GM18519 (cell line): ENCODE measurements around the gene SYCE3.
"Not testable (repeated sequence)": the region's sequence is repeated elsewhere in the genome, so short reads cannot be mapped to it uniquely, and the experiment has no call there.

ENCODE experiments used
- ATAC-seq: cut with Tn5 transposase; IDR thresholded peaks from one replicate; pipeline ENCODE4 v1.9.1; 2021; ENCODE audit warnings: mild to moderate bottlenecking, moderate library complexity; ENCODE audit not compliant: unreplicated experiment, low FRiP score

SYCE3 gene, protein sequence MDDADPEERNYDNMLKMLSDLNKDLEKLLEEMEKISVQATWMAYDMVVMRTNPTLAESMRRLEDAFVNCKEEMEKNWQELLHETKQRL

GRCh38 chr22:50562523-50563412 lies at the start of gene SYCE3:
Gene SYCE3, minus strand, starts transcription at chr22:50562919. Its CDS starts 6,514 bp downstream, at chr22:50556405.
- ATAC-seq, result peak; percentile 82

- no peak for ATAC-seq
These were observed 49.4 kb upstream of the SYCE3 start for GRCh38 chr22:50612168-50612527.

DNA sequence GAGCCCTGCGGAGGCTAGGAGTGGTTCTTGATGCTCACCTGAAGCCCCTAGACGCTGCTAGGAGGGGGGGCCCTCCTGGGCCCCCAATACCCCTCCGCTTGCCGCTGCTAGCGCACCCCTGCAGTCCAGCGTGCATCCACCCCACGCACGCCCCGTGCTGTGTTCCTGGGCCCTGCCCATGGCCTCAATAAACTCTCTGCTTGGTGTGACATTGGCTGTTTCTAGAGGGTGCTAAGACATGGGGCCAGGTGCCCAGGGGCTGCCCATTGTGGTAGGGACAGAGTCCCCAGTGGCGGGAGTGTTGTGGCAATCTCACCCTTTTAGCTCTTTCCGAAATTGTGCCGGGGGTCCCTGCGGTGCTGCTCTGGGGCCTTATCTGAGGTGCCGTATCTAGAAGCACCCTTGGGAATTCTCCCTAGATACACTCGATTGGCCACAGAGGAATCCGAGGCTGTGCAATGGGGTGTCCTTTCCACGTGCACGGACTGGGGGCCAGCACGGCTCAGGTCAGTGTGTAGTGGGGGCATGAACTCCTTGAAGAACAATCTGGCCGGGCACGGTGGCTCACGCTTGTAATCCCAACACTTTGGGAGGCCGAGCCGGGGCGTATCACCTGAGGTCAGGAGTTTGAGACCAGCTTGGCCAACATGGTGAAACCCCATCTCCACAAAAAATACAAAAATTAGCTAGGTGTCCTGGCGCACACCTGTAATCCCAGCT lies 48.8 kb upstream of the SYCE3 start:
- ATAC-seq, result no peak

GRCh38 chr22:50610581-50610980 lies 47.9 kb upstream of the SYCE3 start:
- ATAC-seq, result no peak

DNA sequence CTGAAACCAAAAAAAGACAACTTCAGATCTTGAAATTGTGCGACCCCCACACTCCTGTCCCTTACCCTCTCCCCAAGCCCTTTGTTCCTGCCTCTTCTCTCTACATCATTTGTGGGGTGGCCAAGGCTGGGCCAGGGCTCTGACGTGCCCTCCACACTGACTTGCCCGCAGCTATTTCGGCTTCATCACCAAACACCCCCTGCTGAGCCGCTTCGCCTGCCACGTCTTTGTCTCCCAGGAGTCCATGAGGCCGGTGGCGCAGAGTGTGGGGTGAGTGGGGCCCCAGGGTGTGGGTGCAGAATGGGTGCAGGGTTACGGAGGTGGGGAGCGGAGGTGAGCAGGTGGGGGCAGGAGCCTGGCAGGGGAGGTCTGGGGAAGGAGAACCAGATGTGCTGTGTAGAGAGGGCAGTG lies 47.3 kb upstream of the SYCE3 start:
- ATAC-seq, result no peak

DNA sequence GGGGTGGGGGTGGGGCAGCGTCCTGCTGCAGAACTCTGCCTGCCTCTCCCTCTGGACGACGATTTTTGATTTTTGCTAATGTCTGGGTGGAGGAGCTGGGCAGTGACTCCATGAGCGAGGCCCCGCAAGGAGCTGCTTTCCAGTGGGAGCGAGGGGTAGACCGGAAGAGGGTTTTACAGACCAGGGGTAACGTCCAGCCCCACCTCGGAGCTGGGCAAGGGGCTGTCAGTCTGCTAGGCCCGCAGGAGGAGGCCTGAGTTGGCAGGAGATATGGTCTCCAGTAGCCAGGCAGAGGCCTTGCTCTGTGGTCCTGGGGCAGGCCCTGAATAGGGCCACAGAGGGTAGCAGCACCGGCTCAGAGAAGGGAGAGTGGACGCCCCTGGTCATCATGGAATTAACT lies 46.9 kb upstream of the SYCE3 start:
- ATAC-seq, result no peak

DNA sequence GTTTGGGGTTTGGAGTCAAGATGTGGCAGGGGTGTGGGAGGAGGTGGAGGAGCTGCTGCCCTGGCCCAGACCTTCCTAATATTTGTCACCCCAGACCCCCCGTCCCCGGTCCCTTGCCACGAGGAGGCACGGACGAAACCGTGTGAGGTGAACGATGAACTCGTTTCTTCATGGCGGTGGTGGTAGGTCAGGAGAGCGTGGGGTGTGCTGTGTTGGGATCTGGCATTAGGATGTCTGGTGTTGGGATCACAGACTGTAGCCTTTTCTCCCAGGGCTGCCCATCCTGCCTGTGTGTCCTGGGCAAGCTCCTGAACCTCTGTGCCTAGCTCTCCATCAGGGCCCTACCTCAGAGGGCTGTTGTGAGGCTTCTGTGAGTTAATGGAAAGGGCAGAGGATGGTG lies 46.3 kb upstream of the SYCE3 start:
- no peak for ATAC-seq

DNA sequence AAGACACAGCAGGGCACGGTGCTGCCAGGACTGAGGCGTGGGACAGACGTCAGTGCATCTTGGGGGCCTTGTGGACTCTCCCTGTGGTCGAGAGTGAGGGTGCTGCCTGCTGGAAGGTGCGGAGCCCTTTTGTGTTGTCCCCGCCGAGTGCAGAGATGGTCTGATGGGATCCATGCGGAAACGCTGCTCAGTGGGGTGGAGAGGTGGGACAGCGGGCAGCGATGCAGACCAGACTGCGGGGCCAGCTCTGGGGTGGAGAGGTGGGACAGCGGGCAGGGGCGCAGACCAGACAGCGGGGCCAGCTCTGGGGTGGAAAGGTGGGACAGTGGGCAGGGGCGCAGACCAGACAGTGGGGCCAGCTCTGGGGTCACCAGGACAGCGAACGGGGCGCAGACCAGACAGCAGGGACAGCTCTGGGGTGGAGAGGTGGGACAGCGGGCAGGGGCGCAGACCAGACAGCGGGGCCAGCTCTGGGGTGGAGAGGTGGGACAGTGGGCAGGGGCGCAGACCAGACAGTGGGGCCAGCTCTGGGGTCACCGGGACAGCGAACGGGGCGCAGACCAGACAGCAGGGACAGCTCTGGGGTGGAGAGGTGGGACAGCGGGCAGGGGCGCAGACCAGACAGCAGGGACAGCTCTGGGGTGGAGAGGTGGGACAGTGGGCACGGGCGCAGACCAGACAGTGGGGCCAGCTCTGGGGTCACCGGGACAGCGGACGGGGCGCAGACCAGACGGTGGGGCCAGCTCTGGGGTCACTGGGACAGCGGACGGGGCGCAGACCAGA lies 45.5 kb upstream of the SYCE3 start:
- not testable (repeated sequence) for ATAC-seq

DNA sequence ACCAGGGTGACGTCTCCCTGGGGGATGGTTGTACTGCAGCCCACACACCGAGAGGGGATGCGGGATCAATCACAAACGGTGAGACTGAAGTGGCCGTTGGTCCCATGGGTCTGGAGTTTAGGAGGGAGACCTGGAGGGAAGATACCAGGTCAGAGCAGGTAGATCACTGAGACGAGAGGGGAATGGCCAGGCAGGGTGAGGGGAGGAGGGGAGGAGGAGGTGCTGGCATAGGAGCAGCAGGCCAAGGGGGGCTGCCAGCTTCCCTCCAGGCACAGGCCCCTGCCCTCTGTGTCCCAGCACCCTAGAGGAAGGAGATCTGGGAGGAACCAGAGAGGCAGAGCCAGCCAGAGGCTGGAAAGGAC lies 44.9 kb upstream of the SYCE3 start:
- no peak for ATAC-seq

DNA sequence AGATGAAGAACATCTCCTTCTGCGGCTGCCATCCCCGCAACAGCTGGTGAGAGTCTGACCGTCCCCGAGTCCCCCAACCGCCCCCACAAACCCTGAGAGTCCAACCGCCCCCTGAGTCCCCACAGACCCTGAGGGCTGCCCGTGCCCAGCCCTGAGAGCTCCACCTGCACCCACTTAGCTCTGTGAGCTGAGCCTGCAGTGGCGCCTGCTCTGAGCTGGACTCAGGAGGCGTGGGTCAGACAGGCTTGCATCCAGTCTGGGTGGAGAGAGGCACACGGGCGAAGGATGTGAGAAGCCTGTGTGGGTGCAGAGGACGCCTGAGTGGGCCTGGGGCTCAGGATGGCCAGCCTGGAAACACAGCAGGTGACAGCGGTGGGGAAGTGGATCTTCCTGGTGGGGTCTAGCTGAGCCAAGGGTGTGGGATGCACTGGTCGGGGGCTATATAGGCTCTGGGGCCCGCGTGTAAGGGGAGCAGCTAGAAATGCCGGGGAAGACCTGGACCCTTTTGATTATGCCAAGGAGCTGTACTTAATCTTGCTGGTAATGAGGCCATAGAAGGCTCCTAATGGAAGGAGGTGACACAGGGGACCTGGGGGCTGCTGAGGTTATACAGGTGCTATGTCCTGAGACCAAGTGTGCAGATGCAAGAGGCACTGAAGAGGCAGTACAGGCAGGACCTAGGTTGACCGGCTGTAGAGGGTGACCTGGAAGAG lies 44.4 kb upstream of the SYCE3 start:
- ATAC-seq, result no peak

DNA sequence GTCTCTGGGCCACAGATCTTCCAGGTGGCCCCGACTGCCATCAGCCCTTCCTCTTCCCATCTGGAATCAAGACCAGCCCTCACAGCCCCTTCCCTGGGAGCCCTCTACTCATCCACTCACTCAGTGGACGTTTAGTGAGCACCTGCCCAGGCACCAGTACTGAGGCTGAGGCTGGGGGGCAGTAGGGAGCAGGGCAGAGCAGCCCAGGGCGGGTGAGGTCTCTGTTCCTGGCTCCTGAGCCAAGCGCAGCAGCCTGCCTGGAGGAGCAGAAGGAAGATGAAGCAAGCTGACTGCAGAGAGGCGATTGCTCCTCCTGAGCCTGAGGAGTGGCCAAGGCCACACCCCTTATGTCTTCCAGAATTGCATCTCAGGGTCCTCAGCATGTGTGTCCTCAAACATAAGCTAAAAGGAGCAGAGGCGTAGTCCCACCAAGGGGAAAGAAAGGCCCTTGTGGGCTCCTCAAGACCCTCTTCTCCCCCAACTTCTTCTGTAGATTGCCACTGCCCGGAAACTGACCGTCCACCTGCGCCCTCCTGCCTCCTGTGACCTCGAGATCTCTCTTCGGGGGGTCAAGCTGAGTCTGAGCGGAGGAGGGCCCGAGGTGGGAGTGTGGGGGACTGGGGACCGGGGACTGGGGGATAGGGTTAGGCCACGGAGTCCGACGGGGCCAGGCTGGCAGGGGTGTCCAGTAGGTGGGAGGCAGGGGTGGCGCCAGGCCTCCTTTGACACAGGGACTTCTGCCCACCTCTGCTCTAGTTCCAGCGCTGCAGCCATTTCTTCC lies 43.6 kb upstream of the SYCE3 start:
- ATAC-seq, result no peak

DNA sequence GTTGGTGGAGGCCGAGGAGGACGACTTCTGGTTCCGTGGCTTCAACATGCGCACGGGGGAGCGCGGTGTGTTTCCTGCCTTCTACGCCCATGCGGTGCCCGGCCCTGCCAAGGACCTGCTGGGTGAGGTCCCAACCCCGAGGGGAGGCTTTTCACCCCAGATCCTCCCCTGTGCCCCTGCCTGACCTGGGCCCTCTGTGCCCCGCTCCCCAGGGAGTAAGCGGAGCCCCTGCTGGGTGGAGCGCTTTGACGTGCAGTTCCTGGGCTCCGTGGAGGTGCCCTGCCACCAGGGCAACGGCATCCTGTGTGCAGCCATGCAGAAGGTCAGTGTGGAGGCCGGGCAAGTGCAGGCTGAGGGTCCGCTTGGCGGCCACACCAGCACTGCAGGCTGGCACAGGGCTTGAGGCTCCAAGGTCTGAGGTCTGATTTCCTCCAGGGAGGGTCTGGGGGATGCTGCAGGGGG lies 42.9 kb upstream of the SYCE3 start:
- ATAC-seq, result no peak

DNA sequence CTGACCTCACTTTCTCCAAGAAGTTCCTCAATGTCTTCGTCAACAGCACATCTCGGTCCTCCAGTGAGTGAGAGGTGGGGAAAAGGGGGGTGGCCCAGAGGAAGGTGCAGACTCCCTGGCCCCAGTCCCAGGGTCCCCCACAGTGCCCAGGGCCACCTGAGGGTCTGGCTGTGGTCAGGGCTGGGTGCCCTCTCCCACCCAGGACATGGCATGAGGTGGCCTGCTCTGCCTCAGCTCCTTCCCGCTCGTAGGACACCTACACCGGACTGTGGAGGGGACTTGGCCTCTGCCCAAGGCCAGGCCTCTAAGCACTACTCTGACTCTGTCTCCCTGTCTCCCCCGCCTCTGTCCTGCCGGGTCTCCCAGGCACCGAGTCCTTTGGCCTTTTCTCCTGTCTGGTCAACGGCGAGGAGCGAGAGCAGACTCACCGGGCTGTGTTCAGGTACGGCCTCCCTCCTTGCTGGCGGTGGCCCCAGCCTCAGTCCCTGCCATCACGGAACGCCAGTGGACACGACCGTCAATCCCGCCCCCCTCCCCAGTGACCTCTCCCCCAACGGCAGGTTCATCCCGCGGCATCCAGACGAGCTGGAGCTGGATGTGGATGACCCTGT lies 42.4 kb upstream of the SYCE3 start:
- ATAC-seq, result no peak

- no peak for ATAC-seq
These were observed 41.7 kb upstream of the SYCE3 start for GRCh38 chr22:50604256-50605001.

DNA sequence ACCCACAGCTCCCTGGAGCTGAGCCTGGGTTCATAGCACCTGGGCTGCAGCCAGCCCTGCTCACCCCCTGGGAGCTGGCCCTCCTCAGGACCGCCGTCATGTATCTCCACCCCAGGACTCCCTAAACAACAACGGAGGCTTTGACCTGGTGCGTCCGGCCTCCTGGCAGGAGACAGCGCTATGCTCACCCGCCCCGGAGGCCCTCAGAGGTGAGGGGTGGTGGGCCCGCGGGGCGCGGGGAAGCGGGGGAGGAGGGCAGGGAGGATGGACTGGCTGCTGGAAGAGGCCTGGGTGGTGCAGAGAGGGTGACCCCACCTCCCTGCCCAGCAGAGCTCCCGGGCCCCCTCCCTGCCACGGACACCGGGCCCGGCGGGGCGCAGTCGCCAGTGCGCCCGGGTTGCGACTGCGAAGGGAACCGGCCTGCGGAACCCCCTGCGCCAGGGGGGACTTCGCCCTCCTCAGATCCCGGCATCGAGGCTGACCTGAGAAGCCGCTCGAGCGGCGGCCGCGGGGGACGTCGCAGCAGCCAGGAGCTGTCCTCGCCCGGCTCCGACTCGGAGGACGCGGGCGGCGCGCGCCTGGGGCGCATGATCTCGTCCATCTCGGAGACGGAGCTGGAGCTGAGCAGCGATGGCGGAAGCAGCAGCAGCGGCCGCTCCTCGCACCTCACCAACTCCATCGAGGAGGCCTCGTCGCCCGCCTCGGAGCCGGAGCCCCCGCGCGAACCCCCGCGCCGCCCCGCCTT lies 41.0 kb upstream of the SYCE3 start:
- ATAC-seq, result no peak

DNA sequence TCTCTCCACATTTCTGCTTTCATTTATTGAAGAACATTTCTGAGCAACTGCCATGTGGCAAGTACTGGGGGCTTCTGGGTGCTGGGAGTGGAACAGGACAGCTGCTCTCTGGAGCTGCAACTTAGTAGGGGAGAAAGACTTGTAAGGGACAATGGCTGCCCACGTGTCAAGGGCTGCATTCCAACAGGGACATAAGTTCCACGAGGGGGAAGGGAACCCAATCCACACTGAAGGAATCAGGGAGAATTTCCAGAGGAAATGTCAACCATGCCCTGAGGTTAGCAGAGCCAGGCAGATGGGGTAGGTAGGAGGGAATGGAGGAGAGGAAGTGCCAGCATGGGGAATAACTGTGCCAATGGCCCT lies 39.6 kb upstream of the SYCE3 start:
- ATAC-seq, result no peak

- no peak for ATAC-seq
These were observed 39.1 kb upstream of the SYCE3 start for GRCh38 chr22:50601669-50602337.
